GOT3 (cell line): ENCODE measurements around the gene XPO4.
"Not testable (repeated sequence)": the region's sequence is repeated elsewhere in the genome, so short reads cannot be mapped to it uniquely, and the experiment has no call there.

Source experiments
- DNase-seq: peaks from one replicate; lab custom pipeline; 2025; ENCODE audit warnings: mixed read lengths; lab: John Stamatoyannopoulos, UW

Gene XPO4

GRCh38 chr13:20902438-20903163, at the start of gene XPO4:
Gene XPO4, minus strand, starts transcription at chr13:20902746. Its CDS starts 8 bp downstream, at chr13:20902738.
- peak; percentile 39 for DNase-seq

- not testable (repeated sequence) for DNase-seq
Observed at GRCh38 chr13:20948001-20948400, 45.5 kb upstream of the XPO4 start.

GRCh38 chr13:20945952-20946383, 43.4 kb upstream of the XPO4 start:
- no peak for DNase-seq

GRCh38 chr13:20942938-20943559, 40.5 kb upstream of the XPO4 start:
- DNase-seq: no peak

- DNase-seq: not testable (repeated sequence)
Observed at GRCh38 chr13:20940511-20940910, 38.0 kb upstream of the XPO4 start.

GRCh38 chr13:20940083-20940482, 37.5 kb upstream of the XPO4 start:
- no peak for DNase-seq

GRCh38 chr13:20939662-20940061, 37.1 kb upstream of the XPO4 start:
- no peak for DNase-seq

GRCh38 chr13:20938302-20938701, 35.8 kb upstream of the XPO4 start:
- DNase-seq: no peak

GRCh38 chr13:20927596-20928257, 25.2 kb upstream of the XPO4 start:
- DNase-seq: no peak

- DNase-seq: not testable (repeated sequence)
Observed at GRCh38 chr13:20925395-20925790, 22.8 kb upstream of the XPO4 start.

GRCh38 chr13:20924758-20925394, 22.3 kb upstream of the XPO4 start:
- DNase-seq: no peak

- DNase-seq: no peak
Observed at GRCh38 chr13:20923272-20923671, 20.7 kb upstream of the XPO4 start.

GRCh38 chr13:20921572-20921971, 19.0 kb upstream of the XPO4 start:
- no peak for DNase-seq

GRCh38 chr13:20915676-20916075, 13.1 kb upstream of the XPO4 start:
- not testable (repeated sequence) for DNase-seq

- no peak for DNase-seq
Observed at GRCh38 chr13:20911037-20911436, 8.5 kb upstream of the XPO4 start.

- DNase-seq: no peak
Observed at GRCh38 chr13:20908714-20909497, 6.4 kb upstream of the XPO4 start.

- DNase-seq: no peak
Observed at GRCh38 chr13:20904908-20905307, 2.4 kb upstream of the XPO4 start.

GRCh38 chr13:20903164-20903475, 574 bp upstream of the XPO4 start:
- no peak for DNase-seq

- no peak for DNase-seq
Observed at GRCh38 chr13:20901668-20902437, 693 bp downstream of the XPO4 start.

GRCh38 chr13:20894245-20894644, 8.3 kb downstream of the XPO4 start:
- DNase-seq: no peak

GRCh38 chr13:20891768-20892167, 10.8 kb downstream of the XPO4 start:
- no peak for DNase-seq
